GM23338 (cell line): ENCODE measurements around the gene TRIM61. TPM values are rescaled to one million over a fixed set of nuclear protein-coding genes. Genes with fewer than 3 reads are reported as not detected.

ENCODE experiments used
- ATAC-seq: fragments of 200-7000 bp; cut with Tn5 transposase; 3 replicates; pipeline ENCODE4 v1.9.1; 2020
- DNase-seq: peaks from one replicate; pipeline ENCODE4 v3.0.0-alpha.2; 2015; ENCODE audit warnings: low spot score
- H2AFZ ChIP-seq: fragments of 200-600 bp; sonication (generic); 2 replicates; pipeline ENCODE4 v1.8.0; 2016; ENCODE audit warnings: antibody characterized with exemption, mild to moderate bottlenecking, moderate library complexity
- H3F3A ChIP-seq: fragments of 200-600 bp; sonication (generic); replicated peaks from 2 replicates; pipeline ENCODE4 v1.8.0; 2017; ENCODE audit warnings: antibody characterized with exemption, mixed run types, low read depth
- H3K27ac ChIP-seq: fragments of 200-600 bp; sonication (generic); 2 replicates; pipeline ENCODE4 v1.6.1; 2016; ENCODE audit warnings: low read depth
- H3K27me3 ChIP-seq: fragments of 200-600 bp; sonication (generic); 2 replicates; pipeline ENCODE4 v1.8.0; 2016; ENCODE audit warnings: mild to moderate bottlenecking, mixed run types, moderate library complexity; ENCODE audit not compliant: insufficient read depth
- H3K36me3 ChIP-seq: fragments of 200-600 bp; sonication (generic); 2 replicates; pipeline ENCODE4 v1.8.0; 2016; ENCODE audit warnings: mild to moderate bottlenecking; ENCODE audit not compliant: insufficient read depth
- H3K4me1 ChIP-seq: fragments of 200-600 bp; sonication (generic); 2 replicates; pipeline ENCODE4 v1.8.0; 2016; ENCODE audit warnings: mild to moderate bottlenecking, moderate library complexity; ENCODE audit not compliant: insufficient read depth
- H3K4me2 ChIP-seq: fragments of 200-600 bp; sonication (generic); 2 replicates; pipeline ENCODE4 v1.7.1; 2017; ENCODE audit warnings: mixed run types
- H3K4me3 ChIP-seq: fragments of 200-600 bp; sonication (generic); 2 replicates; pipeline ENCODE4 v1.6.1; 2016; ENCODE audit warnings: mixed run types
- H3K79me2 ChIP-seq: fragments of 200-600 bp; sonication (generic); replicated peaks from 2 replicates; pipeline ENCODE4 v1.8.0; 2017; ENCODE audit warnings: mild to moderate bottlenecking; ENCODE audit not compliant: insufficient read depth
- H3K9me2 ChIP-seq: fragments of 200-600 bp; sonication (generic); 2 replicates; pipeline ENCODE4 v1.8.0; 2017; ENCODE audit not compliant: insufficient read depth
- H4K20me1 ChIP-seq: fragments of 200-600 bp; sonication (generic); replicated peaks from 2 replicates; pipeline ENCODE4 v1.8.0; 2017; ENCODE audit warnings: mild to moderate bottlenecking; ENCODE audit not compliant: insufficient read depth
- H3K27ac Mint-ChIP-seq: 2 replicates; pipeline ENCODE4 v1.8.0; 2020; ENCODE audit warnings: inconsistent platforms, mild to moderate bottlenecking, moderate library complexity, mixed read lengths
- H3K27me3 Mint-ChIP-seq: 3 replicates; pipeline ENCODE4 v1.8.0; 2022; ENCODE audit warnings: low read depth, mild to moderate bottlenecking, moderate library complexity, mixed read lengths, inconsistent platforms; ENCODE audit not compliant: insufficient read depth, poor library complexity
- H3K36me3 Mint-ChIP-seq: 3 replicates; pipeline ENCODE4 v1.8.0; 2021; ENCODE audit warnings: low read depth, mild to moderate bottlenecking, inconsistent platforms, moderate library complexity, mixed read lengths
- H3K4me1 Mint-ChIP-seq: 3 replicates; pipeline ENCODE4 v1.8.0; 2020; ENCODE audit warnings: mild to moderate bottlenecking, inconsistent platforms, mixed read lengths
- H3K4me3 Mint-ChIP-seq: 3 replicates; pipeline ENCODE4 v1.8.0; 2021; ENCODE audit warnings: moderate library complexity, mild to moderate bottlenecking, inconsistent platforms, mixed read lengths
- H3K9me3 Mint-ChIP-seq: 3 replicates; pipeline ENCODE4 v1.8.0; 2020; ENCODE audit warnings: moderate library complexity, mild to moderate bottlenecking, inconsistent platforms, mixed read lengths
- EZH2 ChIP-seq: fragments of 200-600 bp; sonication (generic); IDR thresholded peaks from one replicate; pipeline ENCODE4 v1.8.0; 2017; ENCODE audit warnings: antibody characterized with exemption, mild to moderate bottlenecking, low read depth; ENCODE audit not compliant: unreplicated experiment
- ZNF331 ChIP-seq: fragments of 250-450 bp; sonication (Bioruptor Pico); IDR thresholded peaks from 2 replicates; pipeline ENCODE4 v1.5.0; 2020; ENCODE audit warnings: low read depth, mild to moderate bottlenecking, moderate library complexity
- polyA plus RNA-seq: library from polyadenylated mRNA; unstranded; fragments of >200 nt; fragmentation: Nextera tagmentation; extraction: Ambion mirVana; gene quantifications from 2 replicates; pipeline ENCODE4 v1.2.1, GENCODE V29; 2016
- total RNA-seq: library from RNA; depleted of rRNA; stranded (reverse); fragments of >200 nt; shearing (Covaris generic); gene quantifications from 2 replicates; pipeline ENCODE4 v1.2.3, GENCODE V29; 2014
- TF ChIP-seq, protein P1 (sequence below), 2 experiments: fragments of 200-600 bp in 1 of 2; sonication (generic) in 1 of 2; conservative IDR thresholded peaks; 2 replicates each; pipeline versions ENCODE4 v1.5.1 to v1.6.1; 2016 to 2017; ENCODE audit warnings: antibody characterized with exemption in 2 of 2, low read depth in 2 of 2, mild to moderate bottlenecking in 2 of 2, moderate library complexity in 1 of 2
- TF ChIP-seq, protein P2 (sequence below): IDR thresholded peaks from 2 replicates; pipeline ENCODE4 v1.6.1; 2016; ENCODE audit warnings: antibody characterized with exemption
- TF ChIP-seq, protein P3 (sequence below): IDR thresholded peaks from one replicate; pipeline ENCODE4 v1.6.1; 2018; ENCODE audit warnings: antibody characterized with exemption; ENCODE audit not compliant: unreplicated experiment
- TF ChIP-seq, protein P4 (sequence below): fragments of 250-450 bp; sonication (Bioruptor Pico); IDR thresholded peaks from 2 replicates; pipeline ENCODE4 v1.5.0; 2020; ENCODE audit warnings: mild to moderate bottlenecking, moderate library complexity

TRIM61 gene
- total and polyA plus RNA-seq, 2 experiments from 2014 or later, result 0.38 TPM; not detected in 1

DNA sequence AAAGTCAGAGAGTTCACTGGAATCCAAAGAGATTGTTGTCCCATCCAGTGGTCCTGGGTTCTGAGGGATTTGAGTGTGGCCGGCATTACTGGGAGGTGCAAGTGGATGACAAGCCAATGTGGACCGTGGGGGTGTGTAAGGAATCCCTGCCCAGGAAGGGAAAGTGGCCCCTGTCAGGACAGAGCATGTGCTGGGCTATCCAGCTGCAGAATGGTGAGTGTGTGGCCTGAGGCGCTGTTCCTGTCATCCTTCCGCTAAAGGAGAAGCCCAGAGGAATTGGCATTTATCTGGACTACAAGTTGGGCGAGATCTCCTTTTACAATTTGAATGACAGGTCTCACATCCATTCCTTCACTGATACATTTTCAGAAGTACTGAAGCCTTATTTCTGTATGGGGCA, 33.9 kb upstream of the TRIM61 start:
- no peaks in the 10 kb centered on the region for H3K79me2 ChIP-seq
- Mint-ChIP-seq H3K4me3 (no peak overlapping the region), H3K27me3 (peaks cover 8% of the 10 kb centered on the region), H3K9me3 (no peaks in the 10 kb centered on the region), H3K27ac (no peak overlapping the region), H3K4me1 (peaks cover under 1% of the 10 kb centered on the region; the same call in 1 of the 3 replicates), H3K36me3 (no peaks in the 10 kb centered on the region)
- H3K36me3 ChIP-seq, result no peaks in the 10 kb centered on the region
- H3K4me3 ChIP-seq, result no peak overlapping the region
- H3K4me2 ChIP-seq, result no peak overlapping the region
- DNase-seq, result no peak
- no peaks in the 10 kb centered on the region for H3K27me3 ChIP-seq
- TF ChIP-seq, protein P1, sequence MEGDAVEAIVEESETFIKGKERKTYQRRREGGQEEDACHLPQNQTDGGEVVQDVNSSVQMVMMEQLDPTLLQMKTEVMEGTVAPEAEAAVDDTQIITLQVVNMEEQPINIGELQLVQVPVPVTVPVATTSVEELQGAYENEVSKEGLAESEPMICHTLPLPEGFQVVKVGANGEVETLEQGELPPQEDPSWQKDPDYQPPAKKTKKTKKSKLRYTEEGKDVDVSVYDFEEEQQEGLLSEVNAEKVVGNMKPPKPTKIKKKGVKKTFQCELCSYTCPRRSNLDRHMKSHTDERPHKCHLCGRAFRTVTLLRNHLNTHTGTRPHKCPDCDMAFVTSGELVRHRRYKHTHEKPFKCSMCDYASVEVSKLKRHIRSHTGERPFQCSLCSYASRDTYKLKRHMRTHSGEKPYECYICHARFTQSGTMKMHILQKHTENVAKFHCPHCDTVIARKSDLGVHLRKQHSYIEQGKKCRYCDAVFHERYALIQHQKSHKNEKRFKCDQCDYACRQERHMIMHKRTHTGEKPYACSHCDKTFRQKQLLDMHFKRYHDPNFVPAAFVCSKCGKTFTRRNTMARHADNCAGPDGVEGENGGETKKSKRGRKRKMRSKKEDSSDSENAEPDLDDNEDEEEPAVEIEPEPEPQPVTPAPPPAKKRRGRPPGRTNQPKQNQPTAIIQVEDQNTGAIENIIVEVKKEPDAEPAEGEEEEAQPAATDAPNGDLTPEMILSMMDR (conservative IDR thresholded peaks at IDR 0.05; ENCODE audit: low read depth in 2 of 2), result no peak
- TF ChIP-seq EZH2 (no peak), ZNF331 (no peak)
- TF ChIP-seq, protein P2, sequence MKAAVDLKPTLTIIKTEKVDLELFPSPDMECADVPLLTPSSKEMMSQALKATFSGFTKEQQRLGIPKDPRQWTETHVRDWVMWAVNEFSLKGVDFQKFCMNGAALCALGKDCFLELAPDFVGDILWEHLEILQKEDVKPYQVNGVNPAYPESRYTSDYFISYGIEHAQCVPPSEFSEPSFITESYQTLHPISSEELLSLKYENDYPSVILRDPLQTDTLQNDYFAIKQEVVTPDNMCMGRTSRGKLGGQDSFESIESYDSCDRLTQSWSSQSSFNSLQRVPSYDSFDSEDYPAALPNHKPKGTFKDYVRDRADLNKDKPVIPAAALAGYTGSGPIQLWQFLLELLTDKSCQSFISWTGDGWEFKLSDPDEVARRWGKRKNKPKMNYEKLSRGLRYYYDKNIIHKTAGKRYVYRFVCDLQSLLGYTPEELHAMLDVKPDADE, result no peak
- TF ChIP-seq, protein P3, sequence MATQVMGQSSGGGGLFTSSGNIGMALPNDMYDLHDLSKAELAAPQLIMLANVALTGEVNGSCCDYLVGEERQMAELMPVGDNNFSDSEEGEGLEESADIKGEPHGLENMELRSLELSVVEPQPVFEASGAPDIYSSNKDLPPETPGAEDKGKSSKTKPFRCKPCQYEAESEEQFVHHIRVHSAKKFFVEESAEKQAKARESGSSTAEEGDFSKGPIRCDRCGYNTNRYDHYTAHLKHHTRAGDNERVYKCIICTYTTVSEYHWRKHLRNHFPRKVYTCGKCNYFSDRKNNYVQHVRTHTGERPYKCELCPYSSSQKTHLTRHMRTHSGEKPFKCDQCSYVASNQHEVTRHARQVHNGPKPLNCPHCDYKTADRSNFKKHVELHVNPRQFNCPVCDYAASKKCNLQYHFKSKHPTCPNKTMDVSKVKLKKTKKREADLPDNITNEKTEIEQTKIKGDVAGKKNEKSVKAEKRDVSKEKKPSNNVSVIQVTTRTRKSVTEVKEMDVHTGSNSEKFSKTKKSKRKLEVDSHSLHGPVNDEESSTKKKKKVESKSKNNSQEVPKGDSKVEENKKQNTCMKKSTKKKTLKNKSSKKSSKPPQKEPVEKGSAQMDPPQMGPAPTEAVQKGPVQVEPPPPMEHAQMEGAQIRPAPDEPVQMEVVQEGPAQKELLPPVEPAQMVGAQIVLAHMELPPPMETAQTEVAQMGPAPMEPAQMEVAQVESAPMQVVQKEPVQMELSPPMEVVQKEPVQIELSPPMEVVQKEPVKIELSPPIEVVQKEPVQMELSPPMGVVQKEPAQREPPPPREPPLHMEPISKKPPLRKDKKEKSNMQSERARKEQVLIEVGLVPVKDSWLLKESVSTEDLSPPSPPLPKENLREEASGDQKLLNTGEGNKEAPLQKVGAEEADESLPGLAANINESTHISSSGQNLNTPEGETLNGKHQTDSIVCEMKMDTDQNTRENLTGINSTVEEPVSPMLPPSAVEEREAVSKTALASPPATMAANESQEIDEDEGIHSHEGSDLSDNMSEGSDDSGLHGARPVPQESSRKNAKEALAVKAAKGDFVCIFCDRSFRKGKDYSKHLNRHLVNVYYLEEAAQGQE, result no peak
- TF ChIP-seq, protein P4, sequence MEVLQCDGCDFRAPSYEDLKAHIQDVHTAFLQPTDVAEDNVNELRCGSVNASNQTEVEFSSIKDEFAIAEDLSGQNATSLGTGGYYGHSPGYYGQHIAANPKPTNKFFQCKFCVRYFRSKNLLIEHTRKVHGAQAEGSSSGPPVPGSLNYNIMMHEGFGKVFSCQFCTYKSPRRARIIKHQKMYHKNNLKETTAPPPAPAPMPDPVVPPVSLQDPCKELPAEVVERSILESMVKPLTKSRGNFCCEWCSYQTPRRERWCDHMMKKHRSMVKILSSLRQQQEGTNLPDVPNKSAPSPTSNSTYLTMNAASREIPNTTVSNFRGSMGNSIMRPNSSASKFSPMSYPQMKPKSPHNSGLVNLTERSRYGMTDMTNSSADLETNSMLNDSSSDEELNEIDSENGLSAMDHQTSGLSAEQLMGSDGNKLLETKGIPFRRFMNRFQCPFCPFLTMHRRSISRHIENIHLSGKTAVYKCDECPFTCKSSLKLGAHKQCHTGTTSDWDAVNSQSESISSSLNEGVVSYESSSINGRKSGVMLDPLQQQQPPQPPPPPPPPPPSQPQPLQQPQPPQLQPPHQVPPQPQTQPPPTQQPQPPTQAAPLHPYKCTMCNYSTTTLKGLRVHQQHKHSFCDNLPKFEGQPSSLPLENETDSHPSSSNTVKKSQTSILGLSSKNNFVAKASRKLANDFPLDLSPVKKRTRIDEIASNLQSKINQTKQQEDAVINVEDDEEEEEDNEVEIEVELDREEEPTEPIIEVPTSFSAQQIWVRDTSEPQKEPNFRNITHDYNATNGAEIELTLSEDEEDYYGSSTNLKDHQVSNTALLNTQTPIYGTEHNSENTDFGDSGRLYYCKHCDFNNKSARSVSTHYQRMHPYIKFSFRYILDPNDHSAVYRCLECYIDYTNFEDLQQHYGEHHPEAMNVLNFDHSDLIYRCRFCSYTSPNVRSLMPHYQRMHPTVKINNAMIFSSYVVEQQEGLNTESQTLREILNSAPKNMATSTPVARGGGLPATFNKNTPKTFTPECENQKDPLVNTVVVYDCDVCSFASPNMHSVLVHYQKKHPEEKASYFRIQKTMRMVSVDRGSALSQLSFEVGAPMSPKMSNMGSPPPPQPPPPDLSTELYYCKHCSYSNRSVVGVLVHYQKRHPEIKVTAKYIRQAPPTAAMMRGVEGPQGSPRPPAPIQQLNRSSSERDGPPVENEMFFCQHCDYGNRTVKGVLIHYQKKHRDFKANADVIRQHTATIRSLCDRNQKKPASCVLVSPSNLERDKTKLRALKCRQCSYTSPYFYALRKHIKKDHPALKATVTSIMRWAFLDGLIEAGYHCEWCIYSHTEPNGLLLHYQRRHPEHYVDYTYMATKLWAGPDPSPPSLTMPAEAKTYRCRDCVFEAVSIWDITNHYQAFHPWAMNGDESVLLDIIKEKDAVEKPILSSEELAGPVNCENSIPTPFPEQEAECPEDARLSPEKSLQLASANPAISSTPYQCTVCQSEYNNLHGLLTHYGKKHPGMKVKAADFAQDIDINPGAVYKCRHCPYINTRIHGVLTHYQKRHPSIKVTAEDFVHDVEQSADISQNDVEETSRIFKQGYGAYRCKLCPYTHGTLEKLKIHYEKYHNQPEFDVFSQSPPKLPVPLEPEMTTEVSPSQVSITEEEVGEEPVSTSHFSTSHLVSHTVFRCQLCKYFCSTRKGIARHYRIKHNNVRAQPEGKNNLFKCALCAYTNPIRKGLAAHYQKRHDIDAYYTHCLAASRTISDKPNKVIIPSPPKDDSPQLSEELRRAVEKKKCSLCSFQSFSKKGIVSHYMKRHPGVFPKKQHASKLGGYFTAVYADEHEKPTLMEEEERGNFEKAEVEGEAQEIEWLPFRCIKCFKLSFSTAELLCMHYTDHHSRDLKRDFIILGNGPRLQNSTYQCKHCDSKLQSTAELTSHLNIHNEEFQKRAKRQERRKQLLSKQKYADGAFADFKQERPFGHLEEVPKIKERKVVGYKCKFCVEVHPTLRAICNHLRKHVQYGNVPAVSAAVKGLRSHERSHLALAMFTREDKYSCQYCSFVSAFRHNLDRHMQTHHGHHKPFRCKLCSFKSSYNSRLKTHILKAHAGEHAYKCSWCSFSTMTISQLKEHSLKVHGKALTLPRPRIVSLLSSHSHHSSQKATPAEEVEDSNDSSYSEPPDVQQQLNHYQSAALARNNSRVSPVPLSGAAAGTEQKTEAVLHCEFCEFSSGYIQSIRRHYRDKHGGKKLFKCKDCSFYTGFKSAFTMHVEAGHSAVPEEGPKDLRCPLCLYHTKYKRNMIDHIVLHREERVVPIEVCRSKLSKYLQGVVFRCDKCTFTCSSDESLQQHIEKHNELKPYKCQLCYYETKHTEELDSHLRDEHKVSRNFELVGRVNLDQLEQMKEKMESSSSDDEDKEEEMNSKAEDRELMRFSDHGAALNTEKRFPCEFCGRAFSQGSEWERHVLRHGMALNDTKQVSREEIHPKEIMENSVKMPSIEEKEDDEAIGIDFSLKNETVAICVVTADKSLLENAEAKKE (CRISPR knock-in tag), result no peak
- no peaks in the 10 kb centered on the region for H3F3A ChIP-seq
- H3K9me2 ChIP-seq, result no peaks in the 10 kb centered on the region
- no peaks in the 10 kb centered on the region for H4K20me1 ChIP-seq
- no peak overlapping the region for H2AFZ ChIP-seq
- no peak for ATAC-seq
- no peak overlapping the region for H3K27ac ChIP-seq
- no peaks in the 10 kb centered on the region for H3K4me1 ChIP-seq
